Measurements from ENCODE around the gene LONP1. TPM values are rescaled to one million over a fixed set of nuclear protein-coding genes. Genes with fewer than 3 reads are reported as not detected.

The LONP1 gene
- polyA plus RNA-seq, 1 of the 3 experiments (the other 2 are of a cell fraction): 111 TPM

DNA sequence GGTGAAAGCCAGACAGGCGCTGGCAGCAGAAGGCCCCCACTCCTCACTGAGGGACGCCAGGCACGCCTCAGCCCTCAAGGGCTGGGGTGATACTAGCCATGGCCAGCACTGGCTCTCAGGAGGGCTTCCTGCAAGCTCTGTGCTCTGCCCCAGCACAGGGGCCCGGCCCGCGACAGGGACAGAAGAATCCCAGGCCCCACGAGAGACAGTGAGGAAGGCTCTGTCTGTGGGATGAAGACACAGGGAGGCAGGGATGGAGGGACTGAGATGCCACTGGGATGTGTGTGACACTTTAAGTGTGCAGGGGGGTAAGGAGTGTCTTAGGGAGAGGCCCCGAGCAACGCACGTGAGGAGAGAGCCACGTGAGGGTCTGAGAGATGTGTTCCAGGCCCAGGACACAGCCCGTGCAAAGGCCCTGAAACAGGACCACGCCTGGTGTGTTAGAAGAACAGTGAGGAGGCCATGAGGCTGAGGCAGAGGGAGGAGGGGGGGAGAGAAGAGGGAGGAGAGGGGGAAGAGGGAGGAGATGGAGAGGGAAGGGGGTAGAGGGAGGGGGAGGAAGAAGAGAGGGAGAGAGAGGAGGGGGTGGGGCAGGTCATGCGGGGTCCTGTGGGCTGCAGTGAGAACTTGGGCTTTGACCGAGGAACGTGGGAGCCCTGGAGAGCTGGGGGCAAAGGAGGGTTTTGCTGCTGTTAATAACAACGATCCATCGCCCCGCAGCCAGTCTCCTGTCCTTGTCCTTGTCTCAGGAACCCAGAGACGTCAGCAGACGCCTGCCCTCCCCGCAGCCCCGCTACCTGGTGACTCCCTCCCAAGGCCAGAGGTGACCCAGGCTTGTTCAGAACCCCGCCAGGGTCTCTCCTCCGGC lies 22.7 kb downstream of the LONP1 start:
- WGBS (ENCODE audit: low lambda C conversion rate): 89% methylated on average over 21 of the region's 25 CpGs
- peaks cover 39% of the 10 kb centered on the region; the same call in 1 of the 2 replicates for H3K79me2 ChIP-seq (ENCODE audit: insufficient read depth)
- H3K4me1 ChIP-seq (ENCODE audit: control insufficient read depth in 1 of 2, insufficient read depth in 2 of 2, low read depth in 1 of 2, low read length in 1 of 2): peaks cover 0 to 18% of the 10 kb centered on the region in 2 experiments; a peak in 1 of 4 replicates
- POLR2A ChIA-PET: no interaction called here
- H4K20me1 ChIP-seq (ENCODE audit: insufficient read depth): peaks cover 48% of the 10 kb centered on the region
- H3K27ac ChIP-seq (ENCODE audit: low read depth in 2 of 2, low read length in 1 of 2): peak overlapping the region in 1 of 2 experiments; percentile 50; a peak in 1 of 4 replicates
- H3K9me2 ChIP-seq: no peaks in the 10 kb centered on the region
- no peak overlapping the region for H3K4me3 ChIP-seq (ENCODE audit: low read depth in 2 of 2, low read length in 1 of 2)
- no peaks in the 10 kb centered on the region for H3K27me3 ChIP-seq (ENCODE audit: insufficient read depth)
- H3K9me3 ChIP-seq: no peaks in the 10 kb centered on the region
- H3K9ac ChIP-seq: no peak overlapping the region
- CTCF ChIA-PET: interaction anchor here (0.6 to 2.6 kb wide), 3 partner anchors 8 to 17 kb away, joined by 3 to 7 read pairs (median 3); no protein-coding TSS in a partner anchor
- no peak overlapping the region for H2AFZ ChIP-seq (ENCODE audit: low read depth)
- H3F3A ChIP-seq (replicated peaks; ENCODE audit: insufficient read depth): peaks cover 36% of the 10 kb centered on the region
- no peak overlapping the region for H3K4me2 ChIP-seq
- peaks cover 19 to 70% of the 10 kb centered on the region in 2 experiments for H3K36me3 ChIP-seq (replicated peaks in 1 of 2; ENCODE audit: control insufficient read depth in 1 of 2, insufficient read depth in 2 of 2, low read length in 1 of 2)
- peak; percentile 41 for DNase-seq
- TF ChIP-seq TAF1 (IDR thresholded peaks at IDR 0.05; ENCODE audit: borderline replicate concordance, low read depth, low read length) (no peak), MXI1 (IDR thresholded peaks at IDR 0.05; ENCODE audit: low read depth, low read length) (no peak), ELF1 (IDR thresholded peaks at IDR 0.05) (no peak), TEAD4 (IDR thresholded peaks at IDR 0.05; ENCODE audit: borderline replicate concordance, insufficient read depth) (no peak), MEF2A (IDR thresholded peaks at IDR 0.05; ENCODE audit: borderline replicate concordance, low read depth) (no peak), FOXJ3 (CRISPR knock-in tag; IDR thresholded peaks at IDR 0.05) (no peak), RCOR1 (IDR thresholded peaks at IDR 0.05; ENCODE audit: low read length) (no peak), SIN3A (IDR thresholded peaks at IDR 0.05; ENCODE audit: borderline replicate concordance, low read depth, low read length) (0 out of 2 replicates have a peak, but pooled peaks have one; percentile 12), POLR2AphosphoS5 (IDR thresholded peaks at IDR 0.05; ENCODE audit: low read depth, low read length) (peak; percentile 36), NFIC (IDR thresholded peaks at IDR 0.05; ENCODE audit: borderline replicate concordance) (no peak), JUND (IDR thresholded peaks at IDR 0.05) (0 out of 2 replicates have a peak, but pooled peaks have one; percentile 4), GABPA (IDR thresholded peaks at IDR 0.05; ENCODE audit: low read depth) (no peak), RFX5 (IDR thresholded peaks at IDR 0.05; ENCODE audit: low read length) (no peak), RAD21 (IDR thresholded peaks at IDR 0.05; ENCODE audit: low read length) (no peak), NRF1 (IDR thresholded peaks at IDR 0.05; ENCODE audit: low read depth, low read length) (no peak), FOXM1 (IDR thresholded peaks at IDR 0.05; ENCODE audit: low read depth) (no peak), GATA2 (CRISPR knock-in tag; IDR thresholded peaks at IDR 0.05) (no peak), CHD2 (IDR thresholded peaks at IDR 0.05; ENCODE audit: low read length, partially characterized antibody) (no peak)
- TF ChIP-seq, protein P1, sequence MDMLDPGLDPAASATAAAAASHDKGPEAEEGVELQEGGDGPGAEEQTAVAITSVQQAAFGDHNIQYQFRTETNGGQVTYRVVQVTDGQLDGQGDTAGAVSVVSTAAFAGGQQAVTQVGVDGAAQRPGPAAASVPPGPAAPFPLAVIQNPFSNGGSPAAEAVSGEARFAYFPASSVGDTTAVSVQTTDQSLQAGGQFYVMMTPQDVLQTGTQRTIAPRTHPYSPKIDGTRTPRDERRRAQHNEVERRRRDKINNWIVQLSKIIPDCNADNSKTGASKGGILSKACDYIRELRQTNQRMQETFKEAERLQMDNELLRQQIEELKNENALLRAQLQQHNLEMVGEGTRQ (IDR thresholded peaks at IDR 0.05; ENCODE audit: borderline replicate concordance, low read depth, low read length): no peak
- TF ChIP-seq, protein P2, sequence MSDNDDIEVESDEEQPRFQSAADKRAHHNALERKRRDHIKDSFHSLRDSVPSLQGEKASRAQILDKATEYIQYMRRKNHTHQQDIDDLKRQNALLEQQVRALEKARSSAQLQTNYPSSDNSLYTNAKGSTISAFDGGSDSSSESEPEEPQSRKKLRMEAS (IDR thresholded peaks at IDR 0.05; ENCODE audit: low read depth): no peak
- TF ChIP-seq, protein P3, sequence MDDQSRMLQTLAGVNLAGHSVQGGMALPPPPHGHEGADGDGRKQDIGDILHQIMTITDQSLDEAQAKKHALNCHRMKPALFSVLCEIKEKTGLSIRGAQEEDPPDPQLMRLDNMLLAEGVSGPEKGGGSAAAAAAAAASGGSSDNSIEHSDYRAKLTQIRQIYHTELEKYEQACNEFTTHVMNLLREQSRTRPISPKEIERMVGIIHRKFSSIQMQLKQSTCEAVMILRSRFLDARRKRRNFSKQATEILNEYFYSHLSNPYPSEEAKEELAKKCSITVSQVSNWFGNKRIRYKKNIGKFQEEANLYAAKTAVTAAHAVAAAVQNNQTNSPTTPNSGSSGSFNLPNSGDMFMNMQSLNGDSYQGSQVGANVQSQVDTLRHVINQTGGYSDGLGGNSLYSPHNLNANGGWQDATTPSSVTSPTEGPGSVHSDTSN (IDR thresholded peaks at IDR 0.05): peak; percentile 31; the same call in 1 of the 2 replicates
- TF ChIP-seq, protein P4, sequence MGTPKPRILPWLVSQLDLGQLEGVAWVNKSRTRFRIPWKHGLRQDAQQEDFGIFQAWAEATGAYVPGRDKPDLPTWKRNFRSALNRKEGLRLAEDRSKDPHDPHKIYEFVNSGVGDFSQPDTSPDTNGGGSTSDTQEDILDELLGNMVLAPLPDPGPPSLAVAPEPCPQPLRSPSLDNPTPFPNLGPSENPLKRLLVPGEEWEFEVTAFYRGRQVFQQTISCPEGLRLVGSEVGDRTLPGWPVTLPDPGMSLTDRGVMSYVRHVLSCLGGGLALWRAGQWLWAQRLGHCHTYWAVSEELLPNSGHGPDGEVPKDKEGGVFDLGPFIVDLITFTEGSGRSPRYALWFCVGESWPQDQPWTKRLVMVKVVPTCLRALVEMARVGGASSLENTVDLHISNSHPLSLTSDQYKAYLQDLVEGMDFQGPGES (IDR thresholded peaks at IDR 0.05; ENCODE audit: low read depth, low read length): no peak
- TF ChIP-seq, protein P5, sequence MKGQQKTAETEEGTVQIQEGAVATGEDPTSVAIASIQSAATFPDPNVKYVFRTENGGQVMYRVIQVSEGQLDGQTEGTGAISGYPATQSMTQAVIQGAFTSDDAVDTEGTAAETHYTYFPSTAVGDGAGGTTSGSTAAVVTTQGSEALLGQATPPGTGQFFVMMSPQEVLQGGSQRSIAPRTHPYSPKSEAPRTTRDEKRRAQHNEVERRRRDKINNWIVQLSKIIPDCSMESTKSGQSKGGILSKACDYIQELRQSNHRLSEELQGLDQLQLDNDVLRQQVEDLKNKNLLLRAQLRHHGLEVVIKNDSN (IDR thresholded peaks at IDR 0.05; ENCODE audit: borderline replicate concordance, low read depth): no peak
- TF ChIP-seq, protein P6, sequence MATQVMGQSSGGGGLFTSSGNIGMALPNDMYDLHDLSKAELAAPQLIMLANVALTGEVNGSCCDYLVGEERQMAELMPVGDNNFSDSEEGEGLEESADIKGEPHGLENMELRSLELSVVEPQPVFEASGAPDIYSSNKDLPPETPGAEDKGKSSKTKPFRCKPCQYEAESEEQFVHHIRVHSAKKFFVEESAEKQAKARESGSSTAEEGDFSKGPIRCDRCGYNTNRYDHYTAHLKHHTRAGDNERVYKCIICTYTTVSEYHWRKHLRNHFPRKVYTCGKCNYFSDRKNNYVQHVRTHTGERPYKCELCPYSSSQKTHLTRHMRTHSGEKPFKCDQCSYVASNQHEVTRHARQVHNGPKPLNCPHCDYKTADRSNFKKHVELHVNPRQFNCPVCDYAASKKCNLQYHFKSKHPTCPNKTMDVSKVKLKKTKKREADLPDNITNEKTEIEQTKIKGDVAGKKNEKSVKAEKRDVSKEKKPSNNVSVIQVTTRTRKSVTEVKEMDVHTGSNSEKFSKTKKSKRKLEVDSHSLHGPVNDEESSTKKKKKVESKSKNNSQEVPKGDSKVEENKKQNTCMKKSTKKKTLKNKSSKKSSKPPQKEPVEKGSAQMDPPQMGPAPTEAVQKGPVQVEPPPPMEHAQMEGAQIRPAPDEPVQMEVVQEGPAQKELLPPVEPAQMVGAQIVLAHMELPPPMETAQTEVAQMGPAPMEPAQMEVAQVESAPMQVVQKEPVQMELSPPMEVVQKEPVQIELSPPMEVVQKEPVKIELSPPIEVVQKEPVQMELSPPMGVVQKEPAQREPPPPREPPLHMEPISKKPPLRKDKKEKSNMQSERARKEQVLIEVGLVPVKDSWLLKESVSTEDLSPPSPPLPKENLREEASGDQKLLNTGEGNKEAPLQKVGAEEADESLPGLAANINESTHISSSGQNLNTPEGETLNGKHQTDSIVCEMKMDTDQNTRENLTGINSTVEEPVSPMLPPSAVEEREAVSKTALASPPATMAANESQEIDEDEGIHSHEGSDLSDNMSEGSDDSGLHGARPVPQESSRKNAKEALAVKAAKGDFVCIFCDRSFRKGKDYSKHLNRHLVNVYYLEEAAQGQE (IDR thresholded peaks at IDR 0.05; ENCODE audit: low read depth, low read length): no peak
